Measurements from ENCODE around the gene SH3RF1. TPM values are rescaled to one million over a fixed set of nuclear protein-coding genes. Genes with fewer than 3 reads are reported as not detected.
A peak's percentile ranks its signal among the peaks of the same experiment; 100 is the strongest.

Gene SH3RF1
- total RNA-seq, 1 donor from 2014 or later, result 33.8 TPM

GRCh38 chr4:169189372-169189771, 81.4 kb downstream of the SH3RF1 start:
- Histone ChIP-seq H3K36me3 (no peaks in the 10 kb centered on the region), H3K27ac (no peak overlapping the region)
- TF ChIP-seq CTCF (IDR thresholded peaks at IDR 0.05), result no peak

GRCh38 chr4:169188204-169188603, 82.6 kb downstream of the SH3RF1 start:
- no peak for ATAC-seq
- Histone ChIP-seq H3K27me3 (no peaks in the 10 kb centered on the region), H3K27ac (no peak overlapping the region), H3K4me3 (no peak overlapping the region), H3K36me3 (no peaks in the 10 kb centered on the region), H3K9me3 (no peaks in the 10 kb centered on the region), H3K4me1 (peaks cover 27% of the 10 kb centered on the region)
- TF ChIP-seq CTCF (IDR thresholded peaks at IDR 0.05), result no peak
- DNase-seq, result no peak
- intact Hi-C loops (cut with DNase I), result no loop called here

More at GRCh38 chr4:169189372-169189771, 81.4 kb downstream of the SH3RF1 start:
- Histone ChIP-seq H3K4me3 (no peak overlapping the region), H3K4me1 (peaks cover 16% of the 10 kb centered on the region), H3K9me3 (no peaks in the 10 kb centered on the region), H3K27me3 (no peaks in the 10 kb centered on the region)
- ATAC-seq (no peak), DNase-seq (no peak)
- intact Hi-C loops (cut with DNase I), result no loop called here

GRCh38 chr4:169185133-169185956, 85.4 kb downstream of the SH3RF1 start:
- H3K27ac ChIP-seq, result no peak overlapping the region
- H3K9me3 ChIP-seq, result no peaks in the 10 kb centered on the region
- no peaks in the 10 kb centered on the region for H3K36me3 ChIP-seq
- intact Hi-C loops (cut with DNase I), result no loop called here
- no peak for DNase-seq
- TF ChIP-seq CTCF (IDR thresholded peaks at IDR 0.05), result peak; percentile 10
- peak; percentile 92 for ATAC-seq
- H3K4me3 ChIP-seq, result no peak overlapping the region
- peaks cover 27% of the 10 kb centered on the region for H3K4me1 ChIP-seq
- no peaks in the 10 kb centered on the region for H3K27me3 ChIP-seq

GRCh38 chr4:169184686-169185085, 86.1 kb downstream of the SH3RF1 start:
- TF ChIP-seq CTCF (IDR thresholded peaks at IDR 0.05), result no peak
- H3K4me3 ChIP-seq, result no peak overlapping the region
- peaks cover 27% of the 10 kb centered on the region for H3K4me1 ChIP-seq
- H3K27me3 ChIP-seq, result no peaks in the 10 kb centered on the region
- no peaks in the 10 kb centered on the region for H3K9me3 ChIP-seq
- intact Hi-C loops (cut with DNase I), result no loop called here
- H3K36me3 ChIP-seq, result no peaks in the 10 kb centered on the region
- DNase-seq, result no peak
- ATAC-seq, result no peak
- no peak overlapping the region for H3K27ac ChIP-seq

- Histone ChIP-seq H3K4me3 (no peak overlapping the region), H3K4me1 (peaks cover 29% of the 10 kb centered on the region), H3K9me3 (no peaks in the 10 kb centered on the region), H3K36me3 (no peaks in the 10 kb centered on the region), H3K27ac (no peak overlapping the region), H3K27me3 (no peaks in the 10 kb centered on the region)
- ATAC-seq (no peak), DNase-seq (no peak)
- intact Hi-C loops (cut with DNase I), result no loop called here
- no peak for TF ChIP-seq CTCF (IDR thresholded peaks at IDR 0.05)
Measured at GRCh38 chr4:169184236-169184635, 86.5 kb downstream of the SH3RF1 start.

Data from upper lobe of right lung (tissue), 1 donor.